Measurements from ENCODE around the gene C12orf76. TPM values are rescaled to one million over a fixed set of nuclear protein-coding genes. Genes with fewer than 3 reads are reported as not detected.

C12orf76 gene
- total RNA-seq, 1 donor from 2014 or later = 24.4 TPM

DNA sequence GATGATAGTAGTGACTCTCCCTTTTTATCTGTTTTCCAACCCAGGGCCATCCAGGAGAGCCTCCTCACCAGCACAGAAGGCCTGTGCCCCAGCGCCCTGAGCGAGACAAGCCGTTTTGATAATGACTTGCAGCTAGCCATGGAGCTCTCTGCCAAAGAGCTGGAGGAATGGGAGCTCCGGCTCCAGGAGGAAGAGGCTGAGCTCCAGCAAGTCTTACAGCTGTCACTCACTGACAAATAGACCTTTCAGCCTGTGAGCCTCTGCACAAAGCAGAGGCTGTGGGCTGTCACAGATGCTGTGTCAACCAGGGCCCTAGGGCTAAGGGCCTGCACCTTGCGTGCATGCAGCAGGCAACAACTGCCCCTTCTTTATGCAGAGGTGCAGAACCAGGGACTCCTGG lies 11.0 kb downstream of the C12orf76 start:
- H3K4me1 Mint-ChIP-seq = peaks cover 20% of the 10 kb centered on the region
- no peak for DNase-seq (ENCODE audit: low read depth, low spot score)
- no peaks in the 10 kb centered on the region for H3K27me3 Mint-ChIP-seq (ENCODE audit: low read depth)
- H3K4me3 Mint-ChIP-seq = no peak overlapping the region
- no peaks in the 10 kb centered on the region for H3K9me3 Mint-ChIP-seq
- peaks cover 12% of the 10 kb centered on the region for H3K36me3 Mint-ChIP-seq (ENCODE audit: low read depth)
- H3K27ac Mint-ChIP-seq (ENCODE audit: unreplicated experiment) = no peak overlapping the region
- TF ChIP-seq, protein P1, sequence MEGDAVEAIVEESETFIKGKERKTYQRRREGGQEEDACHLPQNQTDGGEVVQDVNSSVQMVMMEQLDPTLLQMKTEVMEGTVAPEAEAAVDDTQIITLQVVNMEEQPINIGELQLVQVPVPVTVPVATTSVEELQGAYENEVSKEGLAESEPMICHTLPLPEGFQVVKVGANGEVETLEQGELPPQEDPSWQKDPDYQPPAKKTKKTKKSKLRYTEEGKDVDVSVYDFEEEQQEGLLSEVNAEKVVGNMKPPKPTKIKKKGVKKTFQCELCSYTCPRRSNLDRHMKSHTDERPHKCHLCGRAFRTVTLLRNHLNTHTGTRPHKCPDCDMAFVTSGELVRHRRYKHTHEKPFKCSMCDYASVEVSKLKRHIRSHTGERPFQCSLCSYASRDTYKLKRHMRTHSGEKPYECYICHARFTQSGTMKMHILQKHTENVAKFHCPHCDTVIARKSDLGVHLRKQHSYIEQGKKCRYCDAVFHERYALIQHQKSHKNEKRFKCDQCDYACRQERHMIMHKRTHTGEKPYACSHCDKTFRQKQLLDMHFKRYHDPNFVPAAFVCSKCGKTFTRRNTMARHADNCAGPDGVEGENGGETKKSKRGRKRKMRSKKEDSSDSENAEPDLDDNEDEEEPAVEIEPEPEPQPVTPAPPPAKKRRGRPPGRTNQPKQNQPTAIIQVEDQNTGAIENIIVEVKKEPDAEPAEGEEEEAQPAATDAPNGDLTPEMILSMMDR (conservative IDR thresholded peaks at IDR 0.05) = no peak

DNA sequence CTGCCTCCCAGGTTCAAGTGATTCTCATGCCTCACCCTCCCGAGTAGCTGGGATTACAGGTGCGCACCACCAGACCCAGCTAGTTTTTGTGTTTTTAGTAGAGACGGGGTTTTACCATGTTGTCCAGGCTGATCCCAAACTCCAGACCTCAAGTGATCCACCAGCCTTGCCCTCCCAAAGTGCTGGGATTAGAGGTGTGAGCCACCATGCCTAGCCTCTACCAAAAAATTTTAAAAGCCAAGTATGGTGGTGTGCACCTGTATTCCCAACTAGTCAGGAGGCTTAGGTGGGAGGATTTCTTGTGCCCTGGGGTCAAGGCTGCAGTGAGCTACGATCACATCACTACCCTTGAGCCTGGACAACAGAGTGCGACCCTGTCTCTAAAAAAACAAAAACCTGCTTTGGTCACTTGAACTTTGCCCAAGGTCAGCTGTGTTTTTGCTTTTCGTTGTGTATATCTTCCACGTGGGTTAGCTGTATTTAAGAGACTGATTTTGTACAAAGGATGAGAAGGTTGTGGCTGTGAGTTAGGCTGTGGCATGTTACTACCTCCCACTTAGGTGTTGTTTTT lies 12.7 kb downstream of the C12orf76 start:
- Mint-ChIP-seq H3K4me3 (no peak overlapping the region), H3K27me3 (ENCODE audit: low read depth) (no peaks in the 10 kb centered on the region), H3K9me3 (no peaks in the 10 kb centered on the region), H3K27ac (ENCODE audit: unreplicated experiment) (no peak overlapping the region), H3K36me3 (ENCODE audit: low read depth) (peaks cover 12% of the 10 kb centered on the region), H3K4me1 (peaks cover 20% of the 10 kb centered on the region)
- TF ChIP-seq, protein P1 (conservative IDR thresholded peaks at IDR 0.05) = no peak
- no peak for DNase-seq (ENCODE audit: low read depth, low spot score)

DNA sequence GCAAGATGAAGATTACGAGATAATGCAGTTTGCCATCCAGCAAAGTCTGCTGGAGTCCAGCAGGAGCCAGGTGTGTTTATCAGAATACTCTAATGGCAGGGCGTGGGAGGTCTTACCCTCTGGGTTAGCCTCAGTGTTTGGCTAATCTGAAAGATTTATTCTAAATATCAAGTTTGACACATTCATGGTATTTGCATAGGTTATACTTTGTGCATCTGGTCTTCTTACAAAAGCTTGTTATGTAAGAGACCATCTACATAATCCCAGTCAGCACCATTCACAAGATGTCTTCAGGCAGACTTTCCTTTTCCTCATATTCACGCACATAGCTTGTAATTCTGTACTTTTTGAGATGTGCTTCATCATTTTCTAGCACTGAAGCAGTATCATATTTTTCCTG lies 14.4 kb downstream of the C12orf76 start:
- Mint-ChIP-seq H3K27me3 (ENCODE audit: low read depth) (no peaks in the 10 kb centered on the region), H3K9me3 (no peaks in the 10 kb centered on the region), H3K27ac (ENCODE audit: unreplicated experiment) (no peak overlapping the region), H3K4me3 (no peak overlapping the region), H3K4me1 (peaks cover 19% of the 10 kb centered on the region), H3K36me3 (ENCODE audit: low read depth) (peaks cover 19% of the 10 kb centered on the region)
- TF ChIP-seq, protein P1 (conservative IDR thresholded peaks at IDR 0.05) = no peak
- DNase-seq (ENCODE audit: low read depth, low spot score) = no peak

DNA sequence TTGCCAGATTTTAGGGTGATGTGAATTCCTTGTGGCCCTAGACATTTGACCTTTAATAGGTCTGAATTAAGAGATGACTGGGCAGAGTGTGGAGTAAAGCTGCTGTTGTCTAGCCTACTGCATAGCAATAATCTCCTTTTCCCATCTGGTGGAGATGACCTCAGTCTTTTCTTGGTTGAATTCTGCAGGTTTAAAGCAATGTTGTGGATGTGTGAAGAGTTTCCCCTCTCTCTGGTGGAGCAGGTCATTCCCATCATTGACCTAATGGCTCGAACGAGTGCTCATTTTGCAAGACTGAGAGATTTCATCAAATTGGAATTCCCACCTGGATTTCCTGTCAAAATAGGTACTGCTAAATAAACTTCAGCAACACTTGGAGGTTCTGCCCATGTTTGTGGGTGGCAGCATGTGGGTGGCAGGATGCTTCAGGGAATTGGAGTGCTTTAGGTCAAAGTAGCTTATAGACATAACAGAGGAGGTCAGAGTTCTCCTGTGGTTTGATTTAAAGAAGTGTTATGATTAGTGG lies 19.0 kb downstream of the C12orf76 start:
- no peak for DNase-seq (ENCODE audit: low read depth, low spot score)
- TF ChIP-seq, protein P1 (conservative IDR thresholded peaks at IDR 0.05) = no peak
- H3K4me1 Mint-ChIP-seq = peaks cover 5% of the 10 kb centered on the region
- H3K4me3 Mint-ChIP-seq = no peak overlapping the region
- H3K9me3 Mint-ChIP-seq = no peaks in the 10 kb centered on the region
- no peak overlapping the region for H3K27ac Mint-ChIP-seq (ENCODE audit: unreplicated experiment)
- peaks cover 9% of the 10 kb centered on the region for H3K36me3 Mint-ChIP-seq (ENCODE audit: low read depth)
- H3K27me3 Mint-ChIP-seq (ENCODE audit: low read depth) = no peaks in the 10 kb centered on the region

DNA sequence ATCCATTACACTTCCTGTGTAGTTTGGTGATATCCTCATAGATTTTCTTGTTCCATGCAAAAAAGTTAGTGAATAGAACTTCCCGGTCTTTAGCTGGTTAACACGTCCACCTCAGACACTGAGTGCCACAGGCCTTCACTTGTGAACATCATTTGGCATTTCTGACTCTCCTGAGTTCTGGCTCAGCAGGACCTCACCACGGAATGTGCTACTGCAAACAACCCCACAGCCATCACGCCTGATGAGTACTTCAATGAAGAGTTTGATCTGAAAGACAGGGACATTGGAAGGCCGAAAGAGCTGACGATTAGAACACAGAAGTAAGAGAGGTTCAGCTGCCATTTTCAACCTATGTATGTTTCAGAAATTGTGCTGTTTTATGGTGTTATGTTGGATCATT lies 20.0 kb downstream of the C12orf76 start:
- Mint-ChIP-seq H3K36me3 (ENCODE audit: low read depth) (peaks cover 7% of the 10 kb centered on the region), H3K4me3 (no peak overlapping the region), H3K27ac (ENCODE audit: unreplicated experiment) (peak overlapping the region; percentile 84), H3K9me3 (no peaks in the 10 kb centered on the region), H3K4me1 (peaks cover 15% of the 10 kb centered on the region), H3K27me3 (ENCODE audit: low read depth) (no peaks in the 10 kb centered on the region)
- TF ChIP-seq, protein P1 (conservative IDR thresholded peaks at IDR 0.05) = no peak
- no peak for DNase-seq (ENCODE audit: low read depth, low spot score)
